GM19099 (cell line): ENCODE data around the gene TNNT1.

Experiments used
- POLR2A ChIP-seq: IDR thresholded peaks from 3 replicates; pipeline ENCODE4 v1.6.1; 2011; ENCODE audit warnings: low read depth; ENCODE audit not compliant: insufficient read length; ENCODE audit errors: extremely low read depth

The TNNT1 gene

DNA sequence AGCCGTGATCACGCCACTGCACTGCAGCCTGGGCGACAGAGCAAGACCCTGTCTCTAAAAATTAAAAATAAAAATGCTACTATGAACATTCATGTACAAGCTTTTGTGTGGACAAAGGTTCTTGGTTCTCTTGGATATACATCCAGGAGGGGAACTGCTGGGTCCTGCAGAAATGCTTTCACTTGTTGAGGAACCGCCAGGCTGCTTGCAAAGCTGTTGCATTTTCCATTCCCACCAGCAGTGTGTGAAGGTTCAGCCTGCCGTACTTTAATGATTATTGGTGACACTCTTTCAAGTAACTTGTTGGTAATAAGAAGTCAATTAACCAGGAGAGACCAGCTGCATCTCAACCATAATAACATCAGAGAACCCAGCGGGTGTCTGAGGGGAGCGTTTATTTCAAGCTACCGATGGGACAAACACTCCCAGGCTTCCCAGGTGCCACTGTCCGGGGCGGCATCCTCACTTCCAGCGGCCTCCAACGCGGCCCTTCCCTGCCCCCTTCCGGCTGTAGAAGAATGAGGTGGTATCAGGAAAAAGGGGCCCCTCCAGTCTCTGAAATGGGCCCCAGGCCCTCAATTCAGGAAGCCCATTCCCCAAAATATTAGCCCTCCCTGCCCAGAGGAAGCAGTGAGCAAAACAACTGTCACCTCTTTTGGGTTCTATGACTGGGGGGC, 16.4 kb downstream of the TNNT1 start:
- no peak for TF ChIP-seq POLR2A

DNA sequence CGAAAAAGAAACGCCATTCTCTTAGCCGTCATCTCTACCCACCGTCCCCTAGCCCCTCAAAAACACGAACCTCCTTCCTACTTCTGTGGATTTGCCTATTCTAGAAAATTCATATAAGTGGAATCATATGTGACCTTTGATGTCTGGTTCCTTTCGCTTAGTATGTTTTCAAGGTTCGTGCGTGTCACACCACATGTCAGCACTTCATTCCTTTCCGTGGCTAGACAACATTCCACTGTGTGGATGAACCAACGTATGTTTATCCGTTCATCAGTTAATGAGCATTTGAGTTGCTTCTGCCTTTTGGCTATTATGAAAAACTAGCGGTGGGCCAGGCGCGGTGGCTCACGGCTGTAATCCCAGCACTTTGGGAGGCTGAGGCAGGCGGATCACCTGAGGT, 17.6 kb downstream of the TNNT1 start:
- TF ChIP-seq POLR2A = no peak

DNA sequence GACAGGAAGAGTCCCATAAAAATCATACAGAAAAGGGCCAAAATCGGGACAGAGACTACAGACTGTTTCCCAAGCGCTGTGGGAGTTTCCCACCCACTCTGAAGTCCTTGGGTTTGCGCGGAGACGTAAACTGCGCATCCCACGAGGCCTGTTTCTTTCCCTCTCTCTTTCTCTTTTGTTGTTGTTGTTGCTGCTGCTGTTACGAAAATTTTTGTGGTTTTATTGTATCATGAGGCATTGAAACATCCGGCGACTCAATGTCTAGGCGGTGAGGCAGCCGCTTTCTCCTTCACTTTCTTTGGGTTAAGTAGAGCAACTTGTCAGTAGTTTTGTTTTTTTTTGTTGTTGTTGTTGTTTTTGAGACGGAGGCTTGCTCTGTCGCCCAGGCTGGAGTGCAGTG, 30.0 kb downstream of the TNNT1 start:
- no peak for TF ChIP-seq POLR2A

DNA sequence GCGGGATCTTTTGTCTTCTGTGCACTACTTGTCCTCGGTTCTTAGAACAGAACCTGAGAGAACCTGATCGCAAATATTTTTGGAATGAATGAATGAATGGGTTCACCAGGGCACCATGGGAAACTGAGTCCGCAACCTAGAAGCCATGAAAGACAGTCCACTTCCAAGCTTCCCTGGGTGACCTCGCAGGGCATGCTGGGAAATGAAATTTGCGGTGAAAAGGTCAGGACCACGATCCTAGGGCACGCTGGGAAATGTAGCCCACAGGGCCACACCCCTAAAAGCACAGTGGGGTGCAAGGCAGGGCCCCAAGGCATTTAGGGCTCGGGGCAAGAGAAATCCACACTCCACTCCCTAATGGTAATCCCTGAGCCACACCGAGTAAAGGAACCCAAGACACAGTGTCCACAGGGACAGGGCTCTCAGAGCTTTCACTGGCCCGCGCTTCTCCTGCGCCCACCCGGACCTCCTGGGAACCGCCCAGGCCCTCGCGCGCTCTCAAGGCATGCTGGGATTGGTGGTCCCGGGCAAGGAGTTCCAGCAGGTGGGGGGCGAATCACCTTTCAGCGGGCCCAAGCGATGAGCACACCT, 30.5 kb downstream of the TNNT1 start:
- TF ChIP-seq POLR2A = no peak

DNA sequence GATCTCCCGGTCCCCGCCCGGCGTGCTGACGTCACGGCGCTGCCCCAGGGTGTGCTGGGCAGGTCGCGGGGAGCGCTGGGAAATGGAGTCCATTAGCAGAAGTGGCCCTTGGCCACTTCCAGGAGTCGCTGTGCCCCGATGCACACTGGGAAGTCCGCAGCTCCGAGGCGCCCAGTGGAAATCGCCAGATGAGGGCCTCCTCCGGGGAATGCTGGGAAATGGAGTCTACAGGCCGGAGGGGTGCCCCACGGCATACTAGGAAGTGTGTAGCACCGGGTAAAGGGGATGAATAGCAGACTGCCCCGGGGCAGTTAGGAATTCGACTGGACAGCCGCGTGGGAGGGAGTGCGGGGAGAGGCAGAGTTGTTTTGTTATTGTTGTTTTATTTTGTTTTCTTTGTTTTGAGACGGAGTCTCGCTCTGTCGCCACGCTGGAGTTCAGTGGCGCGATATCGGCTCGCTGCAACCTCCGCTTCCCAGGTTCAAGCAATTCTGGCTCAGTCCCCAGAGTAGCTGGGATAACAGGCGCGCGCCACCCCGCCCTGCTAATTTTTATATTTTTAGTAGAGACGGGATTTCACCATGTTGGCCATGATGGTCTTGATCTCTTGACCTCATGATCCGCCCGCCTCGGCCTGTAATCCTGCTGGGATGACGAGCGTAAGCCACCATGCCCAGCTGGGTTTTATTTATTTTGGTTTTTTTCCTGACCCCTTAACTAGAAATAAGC, 31.2 kb downstream of the TNNT1 start:
- peak; percentile 80 for TF ChIP-seq POLR2A

DNA sequence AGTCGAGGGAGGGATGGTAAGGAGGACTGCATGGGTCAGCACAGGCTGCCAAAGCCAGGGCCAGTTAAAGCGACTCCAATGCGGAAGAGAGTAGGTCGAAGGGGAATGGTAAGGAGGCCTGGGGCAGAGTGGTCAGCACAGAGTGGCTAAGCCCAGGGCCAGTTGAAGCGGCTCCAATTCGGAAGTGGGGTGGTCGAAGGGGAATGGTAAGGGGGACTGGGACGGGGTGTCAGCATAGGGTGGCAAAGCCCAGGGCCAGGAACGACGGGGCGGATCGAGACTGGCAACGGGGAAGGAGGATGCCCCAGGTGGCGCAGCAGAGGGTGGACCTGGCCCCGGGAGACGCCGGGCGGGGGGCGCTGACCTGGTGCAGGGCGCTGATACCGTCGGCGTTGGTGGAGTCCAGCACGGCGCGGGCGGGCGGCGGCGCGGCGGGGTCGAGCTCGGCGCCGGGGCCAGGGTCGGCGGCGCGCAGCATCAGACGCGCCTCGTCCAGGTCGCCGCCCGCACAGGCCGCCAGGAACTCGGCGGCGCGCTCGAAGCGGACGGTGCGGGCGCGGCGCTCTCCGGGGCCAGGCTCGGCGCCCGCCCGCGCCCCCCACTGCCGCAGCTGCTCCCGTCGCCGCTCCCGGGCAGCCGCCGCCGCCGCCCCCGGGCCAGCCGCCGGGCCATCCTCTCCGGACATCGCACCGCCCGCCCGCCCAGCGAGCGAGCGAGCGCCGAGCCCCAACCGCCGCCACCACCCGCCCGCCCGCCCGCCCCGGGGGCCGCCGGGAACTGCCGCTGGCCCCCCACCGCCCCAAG, 31.9 kb downstream of the TNNT1 start, which contains the start of gene PPP1R12C:
TSS of gene PPP1R12C (minus strand) at position 779 of the 804 bp plus-strand sequence. CDS start at position 685, 94 bp downstream.
- no peak for TF ChIP-seq POLR2A

DNA sequence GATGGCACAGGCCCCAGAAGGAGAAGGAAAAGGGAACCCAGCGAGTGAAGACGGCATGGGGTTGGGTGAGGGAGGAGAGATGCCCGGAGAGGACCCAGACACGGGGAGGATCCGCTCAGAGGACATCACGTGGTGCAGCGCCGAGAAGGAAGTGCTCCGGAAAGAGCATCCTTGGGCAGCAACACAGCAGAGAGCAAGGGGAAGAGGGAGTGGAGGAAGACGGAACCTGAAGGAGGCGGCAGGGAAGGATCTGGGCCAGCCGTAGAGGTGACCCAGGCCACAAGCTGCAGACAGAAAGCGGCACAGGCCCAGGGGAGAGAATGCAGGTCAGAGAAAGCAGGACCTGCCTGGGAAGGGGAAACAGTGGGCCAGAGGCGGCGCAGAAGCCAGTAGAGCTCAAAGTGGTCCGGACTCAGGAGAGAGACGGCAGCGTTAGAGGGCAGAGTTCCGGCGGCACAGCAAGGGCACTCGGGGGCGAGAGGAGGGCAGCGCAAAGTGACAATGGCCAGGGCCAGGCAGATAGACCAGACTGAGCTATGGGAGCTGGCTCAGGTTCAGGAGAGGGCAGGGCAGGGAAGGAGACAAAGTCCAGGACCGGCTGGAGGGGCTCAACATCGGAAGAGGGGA, 32.7 kb downstream of the TNNT1 start:
- TF ChIP-seq POLR2A = no peak

DNA sequence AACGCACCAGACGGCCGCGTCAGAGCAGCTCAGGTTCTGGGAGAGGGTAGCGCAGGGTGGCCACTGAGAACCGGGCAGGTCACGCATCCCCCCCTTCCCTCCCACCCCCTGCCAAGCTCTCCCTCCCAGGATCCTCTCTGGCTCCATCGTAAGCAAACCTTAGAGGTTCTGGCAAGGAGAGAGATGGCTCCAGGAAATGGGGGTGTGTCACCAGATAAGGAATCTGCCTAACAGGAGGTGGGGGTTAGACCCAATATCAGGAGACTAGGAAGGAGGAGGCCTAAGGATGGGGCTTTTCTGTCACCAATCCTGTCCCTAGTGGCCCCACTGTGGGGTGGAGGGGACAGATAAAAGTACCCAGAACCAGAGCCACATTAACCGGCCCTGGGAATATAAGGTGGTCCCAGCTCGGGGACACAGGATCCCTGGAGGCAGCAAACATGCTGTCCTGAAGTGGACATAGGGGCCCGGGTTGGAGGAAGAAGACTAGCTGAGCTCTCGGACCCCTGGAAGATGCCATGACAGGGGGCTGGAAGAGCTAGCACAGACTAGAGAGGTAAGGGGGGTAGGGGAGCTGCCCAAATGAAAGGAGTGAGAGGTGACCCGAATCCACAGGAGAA, 33.5 kb downstream of the TNNT1 start:
- TF ChIP-seq POLR2A = no peak

DNA sequence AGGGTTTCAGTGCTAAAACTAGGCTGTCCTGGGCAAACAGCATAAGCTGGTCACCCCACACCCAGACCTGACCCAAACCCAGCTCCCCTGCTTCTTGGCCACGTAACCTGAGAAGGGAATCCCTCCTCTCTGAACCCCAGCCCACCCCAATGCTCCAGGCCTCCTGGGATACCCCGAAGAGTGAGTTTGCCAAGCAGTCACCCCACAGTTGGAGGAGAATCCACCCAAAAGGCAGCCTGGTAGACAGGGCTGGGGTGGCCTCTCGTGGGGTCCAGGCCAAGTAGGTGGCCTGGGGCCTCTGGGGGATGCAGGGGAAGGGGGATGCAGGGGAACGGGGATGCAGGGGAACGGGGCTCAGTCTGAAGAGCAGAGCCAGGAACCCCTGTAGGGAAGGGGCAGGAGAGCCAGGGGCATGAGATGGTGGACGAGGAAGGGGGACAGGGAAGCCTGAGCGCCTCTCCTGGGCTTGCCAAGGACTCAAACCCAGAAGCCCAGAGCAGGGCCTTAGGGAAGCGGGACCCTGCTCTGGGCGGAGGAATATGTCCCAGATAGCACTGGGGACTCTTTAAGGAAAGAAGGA, 34.4 kb downstream of the TNNT1 start:
- no peak for TF ChIP-seq POLR2A

DNA sequence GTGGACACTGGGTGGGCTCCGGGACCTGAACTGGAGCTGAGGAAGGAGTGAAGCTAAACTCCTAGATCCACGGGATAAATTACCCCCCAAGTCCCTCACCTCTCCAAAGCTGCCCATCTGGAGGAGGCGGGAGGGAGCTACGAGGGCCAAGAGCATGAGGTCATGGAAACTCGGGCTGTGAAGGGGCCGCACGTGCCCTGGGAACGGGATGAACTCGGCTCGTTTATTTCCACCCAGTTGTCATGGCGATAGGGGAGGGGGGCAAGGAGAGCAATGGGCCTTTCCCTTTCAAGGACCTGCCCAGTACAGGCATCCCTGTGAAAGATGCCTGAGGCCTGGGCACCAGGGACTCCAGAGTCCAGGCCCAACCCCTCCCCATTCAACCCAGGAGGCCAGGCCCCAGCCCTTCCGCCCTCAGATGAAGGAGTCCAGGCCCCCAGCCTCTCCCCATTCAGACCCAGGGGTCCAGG, 35.4 kb downstream of the TNNT1 start:
- TF ChIP-seq POLR2A = no peak

DNA sequence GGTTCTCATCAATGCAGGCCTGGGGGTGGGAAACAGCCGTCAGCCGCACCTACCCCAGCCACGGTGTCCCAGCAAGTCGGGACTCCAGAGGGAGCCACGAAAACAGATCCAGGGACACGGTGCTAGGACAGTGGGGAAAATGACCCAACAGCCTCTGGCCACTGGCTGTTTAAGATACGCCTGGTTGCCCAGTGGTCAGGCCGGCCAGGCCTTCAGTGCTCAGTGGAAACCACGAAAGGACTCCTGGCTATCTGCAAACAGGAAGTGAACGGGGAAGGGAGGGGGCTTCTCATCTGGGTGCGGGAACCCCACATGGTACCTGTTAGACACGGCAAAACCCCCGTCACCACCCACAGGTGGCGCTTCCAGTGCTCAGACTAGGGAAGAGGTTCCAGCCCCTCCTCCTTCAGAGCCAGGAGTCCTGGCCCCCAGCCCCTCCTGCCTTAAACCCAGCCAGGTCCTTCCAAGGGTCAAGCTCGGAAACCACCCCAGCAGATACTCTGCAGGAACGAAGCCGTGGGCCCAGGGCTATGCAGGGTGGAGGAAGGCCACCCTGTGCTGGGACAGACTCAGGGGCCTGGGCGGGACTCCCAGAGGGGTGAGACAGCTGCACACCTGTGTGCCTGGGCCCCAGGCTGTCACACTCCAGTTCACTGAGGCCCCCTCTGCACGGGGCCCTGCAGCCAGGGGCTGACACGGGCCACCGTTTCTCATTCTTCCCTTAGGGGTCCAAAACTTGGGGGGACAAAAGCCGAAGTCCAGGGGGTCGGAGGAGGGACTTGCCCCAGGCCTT, 36.0 kb downstream of the TNNT1 start:
- TF ChIP-seq POLR2A = no peak

DNA sequence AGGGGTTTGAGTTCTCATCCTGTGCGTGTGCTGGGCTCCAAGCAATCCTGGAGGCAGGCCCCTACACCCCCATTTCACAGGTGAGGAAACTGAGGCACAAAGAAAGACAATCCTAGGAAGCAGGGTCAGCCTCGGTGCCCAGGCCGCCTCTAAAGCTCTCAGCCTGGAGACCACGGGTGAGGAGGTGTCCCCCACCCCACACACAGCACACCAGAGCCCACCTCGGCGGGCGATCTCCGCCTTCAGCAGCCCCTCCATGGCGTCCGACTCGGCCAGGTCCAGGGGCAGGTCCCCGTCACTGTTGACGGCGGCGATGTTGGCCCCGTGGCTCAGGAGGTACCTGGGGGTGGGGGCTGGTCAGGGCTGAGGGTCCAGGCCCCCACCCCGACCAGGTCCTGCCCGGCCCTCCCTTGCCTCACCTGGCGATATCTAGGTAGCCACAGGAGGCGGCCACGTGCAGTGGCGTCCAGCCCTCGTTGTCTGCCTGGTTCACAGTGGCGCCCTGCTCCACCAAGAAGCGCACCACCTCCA, 36.7 kb downstream of the TNNT1 start:
- TF ChIP-seq POLR2A = no peak
